Measurements from ENCODE around the gene SAP30L.

DNA sequence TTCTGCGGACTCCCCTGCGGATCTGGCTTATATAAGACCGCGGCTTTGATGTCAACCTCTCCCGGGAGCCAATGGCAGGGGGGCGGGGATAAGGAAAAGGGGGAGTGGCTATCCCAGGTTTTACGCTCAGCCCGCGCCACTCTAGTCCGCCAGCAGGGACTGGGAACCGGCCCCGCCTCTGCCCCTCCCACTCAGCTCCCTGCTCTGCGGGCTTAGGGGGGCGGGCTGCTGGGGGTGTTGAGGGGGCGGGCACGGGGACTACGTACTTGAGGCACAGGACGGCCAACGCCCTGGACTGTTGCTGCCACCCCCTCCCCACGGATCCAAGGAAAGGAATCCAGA is 32.4 kb downstream of the SAP30L start, which contains the start of gene HAND1:
- no peak for TF ChIP-seq POLR2A (IDR thresholded peaks at IDR 0.05)
- TF ChIP-seq, protein P1, sequence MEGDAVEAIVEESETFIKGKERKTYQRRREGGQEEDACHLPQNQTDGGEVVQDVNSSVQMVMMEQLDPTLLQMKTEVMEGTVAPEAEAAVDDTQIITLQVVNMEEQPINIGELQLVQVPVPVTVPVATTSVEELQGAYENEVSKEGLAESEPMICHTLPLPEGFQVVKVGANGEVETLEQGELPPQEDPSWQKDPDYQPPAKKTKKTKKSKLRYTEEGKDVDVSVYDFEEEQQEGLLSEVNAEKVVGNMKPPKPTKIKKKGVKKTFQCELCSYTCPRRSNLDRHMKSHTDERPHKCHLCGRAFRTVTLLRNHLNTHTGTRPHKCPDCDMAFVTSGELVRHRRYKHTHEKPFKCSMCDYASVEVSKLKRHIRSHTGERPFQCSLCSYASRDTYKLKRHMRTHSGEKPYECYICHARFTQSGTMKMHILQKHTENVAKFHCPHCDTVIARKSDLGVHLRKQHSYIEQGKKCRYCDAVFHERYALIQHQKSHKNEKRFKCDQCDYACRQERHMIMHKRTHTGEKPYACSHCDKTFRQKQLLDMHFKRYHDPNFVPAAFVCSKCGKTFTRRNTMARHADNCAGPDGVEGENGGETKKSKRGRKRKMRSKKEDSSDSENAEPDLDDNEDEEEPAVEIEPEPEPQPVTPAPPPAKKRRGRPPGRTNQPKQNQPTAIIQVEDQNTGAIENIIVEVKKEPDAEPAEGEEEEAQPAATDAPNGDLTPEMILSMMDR (IDR thresholded peaks at IDR 0.05), result peak in 1 of 4 experiments; percentile 10
- peak in 1 of 4 donors; percentile 20 for TF ChIP-seq EP300 (IDR thresholded peaks at IDR 0.05)
- peak in 2 of 4 donors; percentile 96 to 98 for TF ChIP-seq POLR2AphosphoS5 (IDR thresholded peaks at IDR 0.05)

Measured in sigmoid colon (tissue), 4 donors.